Neutrophil (primary cell): ENCODE data around the gene MXRA7.
"Not testable (repeated sequence)": the region's sequence is repeated elsewhere in the genome, so short reads cannot be mapped to it uniquely, and the experiment has no call there.

ENCODE experiments used
- H3K27ac ChIP-seq: fragments of 200-600 bp; sonication (generic); 2 replicates; pipeline ENCODE4 v1.5.1; 2016; ENCODE audit warnings: mild to moderate bottlenecking, moderate library complexity
- H3K27me3 ChIP-seq: fragments of 200-600 bp; sonication (generic); 2 replicates; pipeline ENCODE4 v1.6.0; 2016; ENCODE audit warnings: mild to moderate bottlenecking
- H3K36me3 ChIP-seq: fragments of 200-600 bp; sonication (generic); 2 replicates; pipeline ENCODE4 v1.5.1; 2017
- H3K4me1 ChIP-seq, 2 experiments: fragments of 200-600 bp in 1 of 2; sonication (generic) in 1 of 2; 1 replicate in 1 of 2; 2 replicates in 1 of 2; pipeline versions ENCODE4 v1.5.1 to v1.6.1; 2013 to 2016; ENCODE audit warnings: low read depth in 1 of 2, low read length in 1 of 2, mild to moderate bottlenecking in 1 of 2, moderate library complexity in 1 of 2; ENCODE audit not compliant: control insufficient read depth in 1 of 2, insufficient read depth in 1 of 2
- H3K4me3 ChIP-seq, 2 experiments: fragments of 200-600 bp in 1 of 2; sonication (generic) in 1 of 2; 1 replicate in 1 of 2; 2 replicates in 1 of 2; pipeline ENCODE4 v1.5.1; 2013 to 2016; ENCODE audit warnings: low read depth in 1 of 2, low read length in 1 of 2, mild to moderate bottlenecking in 1 of 2, moderate library complexity in 1 of 2
- H3K9me3 ChIP-seq: fragments of 200-600 bp; sonication (generic); 2 replicates; pipeline ENCODE4 v1.5.1; 2016
- TF ChIP-seq, protein P1 (sequence below): fragments of 200-600 bp; sonication (generic); IDR thresholded peaks from 2 replicates; pipeline ENCODE4 v1.5.1; 2016; ENCODE audit warnings: antibody characterized with exemption

Gene MXRA7

DNA sequence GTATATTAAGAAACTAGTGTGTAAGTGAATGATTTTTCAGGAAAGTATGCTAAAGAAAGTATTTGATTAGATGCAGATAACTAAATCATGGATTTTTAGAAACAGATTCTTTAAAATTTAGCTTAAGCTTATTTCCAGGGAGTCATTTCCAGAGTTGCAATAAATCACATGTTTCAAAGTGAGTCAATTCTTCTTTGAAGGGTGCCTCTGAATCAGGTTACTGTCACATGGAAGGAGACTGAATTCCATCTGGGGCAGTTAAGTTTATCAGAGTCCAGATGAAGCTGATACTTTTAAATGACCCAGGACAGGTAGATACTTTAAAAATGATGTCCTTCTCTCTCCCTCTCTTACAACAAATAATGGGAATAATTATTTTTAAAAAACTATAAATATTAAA lies 32.2 kb upstream of the MXRA7 start:
- Histone ChIP-seq H3K4me1 (peaks cover 10 to 14% of the 10 kb centered on the region in 2 experiments), H3K27me3 (no peaks in the 10 kb centered on the region), H3K4me3 (no peak overlapping the region), H3K9me3 (no peaks in the 10 kb centered on the region), H3K27ac (no peak overlapping the region), H3K36me3 (peaks cover 56% of the 10 kb centered on the region)
- TF ChIP-seq, protein P1, sequence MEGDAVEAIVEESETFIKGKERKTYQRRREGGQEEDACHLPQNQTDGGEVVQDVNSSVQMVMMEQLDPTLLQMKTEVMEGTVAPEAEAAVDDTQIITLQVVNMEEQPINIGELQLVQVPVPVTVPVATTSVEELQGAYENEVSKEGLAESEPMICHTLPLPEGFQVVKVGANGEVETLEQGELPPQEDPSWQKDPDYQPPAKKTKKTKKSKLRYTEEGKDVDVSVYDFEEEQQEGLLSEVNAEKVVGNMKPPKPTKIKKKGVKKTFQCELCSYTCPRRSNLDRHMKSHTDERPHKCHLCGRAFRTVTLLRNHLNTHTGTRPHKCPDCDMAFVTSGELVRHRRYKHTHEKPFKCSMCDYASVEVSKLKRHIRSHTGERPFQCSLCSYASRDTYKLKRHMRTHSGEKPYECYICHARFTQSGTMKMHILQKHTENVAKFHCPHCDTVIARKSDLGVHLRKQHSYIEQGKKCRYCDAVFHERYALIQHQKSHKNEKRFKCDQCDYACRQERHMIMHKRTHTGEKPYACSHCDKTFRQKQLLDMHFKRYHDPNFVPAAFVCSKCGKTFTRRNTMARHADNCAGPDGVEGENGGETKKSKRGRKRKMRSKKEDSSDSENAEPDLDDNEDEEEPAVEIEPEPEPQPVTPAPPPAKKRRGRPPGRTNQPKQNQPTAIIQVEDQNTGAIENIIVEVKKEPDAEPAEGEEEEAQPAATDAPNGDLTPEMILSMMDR: no peak

DNA sequence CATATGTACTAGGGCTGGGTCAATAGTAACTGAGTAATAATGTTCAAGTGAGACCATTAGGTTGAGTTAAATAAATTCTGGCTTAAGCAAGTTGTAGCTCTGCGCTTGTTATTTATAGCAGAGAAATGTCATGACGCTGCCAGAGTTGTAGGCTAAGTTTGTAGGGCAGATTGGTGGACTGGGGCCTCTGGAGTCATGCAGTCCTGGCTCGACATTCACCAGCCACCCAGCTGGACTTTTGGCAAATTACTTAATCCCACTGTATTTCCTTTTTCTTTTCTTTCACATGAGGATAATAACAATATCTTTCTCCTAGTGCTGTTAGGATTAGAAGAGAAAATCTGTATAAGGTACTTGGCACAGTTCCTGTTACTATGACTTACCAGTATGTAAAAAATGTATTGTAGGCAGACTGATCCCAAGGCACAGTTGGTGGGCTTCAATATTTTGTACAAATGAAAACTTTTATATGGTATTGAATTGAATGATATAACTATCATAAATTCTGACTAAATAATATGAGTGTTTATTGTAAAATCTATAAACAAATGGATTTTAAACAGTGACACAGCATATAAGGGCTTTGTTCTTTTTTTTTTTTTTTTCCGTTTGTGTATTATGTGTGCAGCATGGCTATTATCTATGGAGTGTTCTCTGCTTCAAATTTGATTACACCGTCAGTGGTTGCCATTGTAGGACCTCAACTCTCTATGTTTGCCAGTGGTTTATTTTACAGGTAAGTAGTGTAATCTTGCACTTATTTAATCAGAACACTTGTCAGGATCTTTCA lies 29.8 kb upstream of the MXRA7 start:
- no peak overlapping the region for H3K27ac ChIP-seq

DNA sequence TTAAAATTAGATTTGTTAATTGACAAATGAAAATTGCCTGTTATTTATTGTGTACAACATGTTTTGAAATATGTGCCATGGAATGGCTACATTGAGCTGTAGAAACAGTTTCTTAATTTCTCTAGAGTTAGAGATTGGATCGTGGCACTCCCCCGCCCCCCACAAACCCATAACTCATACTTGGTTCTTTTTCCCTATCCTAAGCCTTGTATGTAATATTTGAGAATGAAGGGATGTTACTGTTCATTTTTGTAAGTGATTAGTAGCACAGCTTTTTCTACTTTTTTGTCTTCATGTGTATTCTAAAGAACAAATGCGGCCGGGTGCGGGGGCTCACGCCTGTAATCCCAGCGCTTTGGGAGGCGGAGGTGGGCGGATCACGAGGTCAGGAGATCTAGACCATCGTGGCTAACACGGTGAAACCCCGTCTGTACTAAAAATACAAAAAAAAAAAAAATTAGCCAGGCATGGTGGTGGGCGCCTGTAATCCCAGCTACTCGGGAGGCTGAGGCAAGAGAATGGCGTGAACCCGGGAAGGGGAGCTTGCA lies 28.9 kb upstream of the MXRA7 start:
- not testable (repeated sequence) for H3K27me3 ChIP-seq, H3K27ac ChIP-seq, H3K9me3 ChIP-seq, H3K4me3 ChIP-seq
- peaks cover 36% of the 10 kb centered on the region for H3K36me3 ChIP-seq
- peaks cover 27 to 30% of the 10 kb centered on the region in 2 experiments for H3K4me1 ChIP-seq

More for the DNA sequence above, 29.8 kb upstream of the MXRA7 start:
- Histone ChIP-seq H3K36me3 (peaks cover 39% of the 10 kb centered on the region), H3K4me3 (no peak overlapping the region), H3K9me3 (no peaks in the 10 kb centered on the region), H3K27me3 (no peaks in the 10 kb centered on the region), H3K4me1 (peaks cover 18 to 21% of the 10 kb centered on the region in 2 experiments)
- TF ChIP-seq, protein P1: no peak

DNA sequence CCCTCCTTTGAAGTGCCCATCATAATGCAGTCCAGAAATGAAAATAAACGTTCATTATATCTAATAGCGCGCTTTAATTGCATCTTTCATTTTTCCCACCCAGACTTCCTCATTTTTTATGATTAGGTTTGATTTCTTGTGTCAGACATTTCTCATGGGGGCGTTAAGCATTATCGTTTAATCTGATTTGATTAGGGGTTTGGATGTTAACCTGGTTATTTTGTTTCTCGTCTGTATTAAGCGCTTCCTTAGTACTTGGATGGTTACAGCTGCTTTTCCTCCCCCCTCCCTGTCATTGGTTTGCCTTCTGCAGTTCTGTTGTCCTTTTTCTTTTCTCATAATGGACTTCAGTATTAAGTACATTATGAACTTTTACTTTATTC lies 27.7 kb upstream of the MXRA7 start:
- Histone ChIP-seq H3K27me3 (no peaks in the 10 kb centered on the region), H3K4me1 (peaks cover 39 to 41% of the 10 kb centered on the region in 2 experiments)
- TF ChIP-seq, protein P1: no peak

DNA sequence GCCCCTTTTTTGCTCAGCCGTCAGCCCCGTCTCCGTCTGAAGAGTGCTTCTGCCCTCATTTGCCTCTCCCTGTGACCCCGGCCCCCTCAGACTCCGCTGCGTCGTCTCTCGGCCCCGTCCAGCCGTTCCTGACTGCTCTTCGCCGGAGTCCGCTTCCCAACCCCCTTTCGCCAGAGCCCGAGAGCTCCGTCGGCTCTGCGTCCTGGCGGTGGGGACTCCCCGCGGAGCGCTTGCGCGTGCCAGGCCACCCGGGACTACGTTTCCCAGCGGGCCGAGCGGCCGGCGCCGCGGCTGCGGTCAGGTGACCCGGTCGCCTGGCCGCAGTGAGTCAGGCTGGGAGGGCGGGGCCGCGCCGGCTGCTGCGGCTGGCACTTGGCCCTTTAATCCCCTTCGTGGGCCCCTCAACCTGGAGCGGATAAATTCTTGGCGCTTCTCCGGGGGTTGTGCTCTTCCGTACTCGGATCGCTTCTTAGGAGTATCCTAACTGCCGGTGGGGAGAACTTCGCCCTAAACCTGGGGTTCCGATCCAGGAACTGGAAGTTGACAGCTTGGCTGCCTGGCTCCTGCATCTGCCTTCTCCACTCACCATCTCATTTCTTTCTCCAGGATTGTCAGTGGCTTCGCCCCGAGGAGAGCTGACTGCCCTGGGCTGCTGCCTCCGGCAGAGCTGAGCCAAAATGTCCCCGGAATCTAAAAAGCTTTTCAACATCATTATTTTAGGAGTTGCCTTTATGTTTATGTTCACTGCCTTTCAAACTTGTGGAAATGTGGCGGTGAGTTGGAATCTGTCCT lies 27.1 kb upstream of the MXRA7 start, which contains the start of gene MFSD11:
TSS of gene MFSD11 (plus strand) at position 444 of the 792 bp plus-strand sequence. CDS start at position 678, 234 bp downstream.
- peak within 1 kb of the TSS; percentile 92 for H3K4me3 ChIP-seq
- H3K4me1 ChIP-seq: peaks cover 45 to 47% of the 10 kb centered on the region in 2 experiments
- H3K9me3 ChIP-seq: no peaks in the 10 kb centered on the region
- no peaks in the 10 kb centered on the region for H3K27me3 ChIP-seq
- H3K27ac ChIP-seq: peak within 1 kb of the TSS; percentile 96
- TF ChIP-seq, protein P1: peak; percentile 36
- H3K36me3 ChIP-seq: peaks cover 36% of the 10 kb centered on the region

More for the DNA sequence above, 27.7 kb upstream of the MXRA7 start:
- Histone ChIP-seq H3K36me3 (peaks cover 36% of the 10 kb centered on the region), H3K27ac (peak overlapping the region; percentile 96), H3K9me3 (no peaks in the 10 kb centered on the region), H3K4me3 (peak overlapping the region; percentile 92)
